CD4-positive, alpha-beta T cell (primary cell): Measurements from ENCODE around the gene KIAA1671. TPM values are rescaled to one million over a fixed set of nuclear protein-coding genes. Genes with fewer than 3 reads are reported as not detected.

Source experiments
- ATAC-seq: fragments of 200-7000 bp; cut with Tn5 transposase; one replicate; pipeline ENCODE4 v1.10.0; 2022; ENCODE audit warnings: mild to moderate bottlenecking; ENCODE audit not compliant: poor library complexity
- CTCF ChIA-PET: fragments of 350-600 bp; sonication (Branson Sonifier 250); formaldehyde crosslinking; loops from one replicate; lab custom pipeline; 2021; ENCODE audit warnings: antibody characterized with exemption, inconsistent platforms; lab: Charles Lee
- POLR2A ChIA-PET: fragments of 350-600 bp; sonication (Branson Sonifier 250); formaldehyde crosslinking; loops from one replicate; lab custom pipeline; 2021; ENCODE audit warnings: antibody characterized with exemption, inconsistent platforms; lab: Charles Lee
- DNase-seq, 14 experiments: peaks; one replicate each; pipeline ENCODE4 v3.0.0-alpha.2; 2013 to 2020; ENCODE audit warnings: mixed read lengths in 2 of 14
- H3K27ac ChIP-seq, 2 donors: one replicate each; pipeline versions ENCODE4 v1.5.1 to v1.7.0; 2013; ENCODE audit warnings: low read length in 2 of 2, low read depth in 1 of 2, mild to moderate bottlenecking in 1 of 2
- H3K27me3 ChIP-seq, 2 experiments: 1 replicate in 1 of 2; 2 replicates in 1 of 2; pipeline versions ENCODE4 v1.6.1 to v1.7.0; 2013; ENCODE audit warnings: low read length in 2 of 2, control low read depth in 1 of 2, mild to moderate bottlenecking in 1 of 2, moderate library complexity in 1 of 2; ENCODE audit not compliant: insufficient read depth in 2 of 2, control insufficient read depth in 1 of 2
- H3K36me3 ChIP-seq: one replicate; pipeline ENCODE4 v1.6.1; 2013; ENCODE audit warnings: low read length, control low read depth; ENCODE audit not compliant: insufficient read depth
- H3K4me1 ChIP-seq: one replicate; pipeline ENCODE4 v1.6.1; 2013; ENCODE audit warnings: low read length, control low read depth; ENCODE audit not compliant: insufficient read depth
- H3K4me3 ChIP-seq: one replicate; pipeline ENCODE4 v1.5.1; 2013; ENCODE audit warnings: mild to moderate bottlenecking, low read length, moderate library complexity
- H3K9me3 ChIP-seq, 2 experiments: 1 replicate in 1 of 2; 2 replicates in 1 of 2; pipeline versions ENCODE4 v1.6.1 to v1.7.0; 2013; ENCODE audit warnings: low read length in 2 of 2, mild to moderate bottlenecking in 2 of 2, control low read depth in 1 of 2, moderate library complexity in 1 of 2; ENCODE audit not compliant: control insufficient read depth in 1 of 2, insufficient read depth in 1 of 2
- H3K27ac Mint-ChIP-seq: one replicate; pipeline ENCODE4 v1.8.0; 2020; ENCODE audit warnings: mixed read lengths
- H3K27me3 Mint-ChIP-seq: one replicate; pipeline ENCODE4 v1.8.0; 2021; ENCODE audit warnings: mixed read lengths
- H3K36me3 Mint-ChIP-seq: one replicate; pipeline ENCODE4 v1.8.0; 2021; ENCODE audit warnings: low read depth, mixed read lengths
- H3K4me1 Mint-ChIP-seq: one replicate; pipeline ENCODE4 v1.8.0; 2021; ENCODE audit warnings: low read depth, mixed read lengths
- H3K4me3 Mint-ChIP-seq: one replicate; pipeline ENCODE4 v1.8.0; 2020; ENCODE audit warnings: mild to moderate bottlenecking, mixed read lengths
- H3K9me3 Mint-ChIP-seq: one replicate; pipeline ENCODE4 v1.8.0; 2020; ENCODE audit warnings: mixed read lengths
- CTCF ChIP-seq: fragments of 200-600 bp; IDR thresholded peaks from one replicate; pipeline ENCODE4 v1.8.0; 2022; ENCODE audit warnings: antibody characterized with exemption, mild to moderate bottlenecking
- intact Hi-C, 2 experiments: fragments of 100-400 bp; cut with DNase I in 1 of 2; cut with micrococcal nuclease in 1 of 2; formaldehyde crosslinking; loops; one replicate each; pipeline versions ENCODE4 v1.15.1 to v1.9.0; 2023 to 2025; cut with DNase I, micrococcal nuclease
- total RNA-seq, 174 experiments: library from RNA in 2 of 174; stranded (reverse) in 2 of 174; gene quantifications; one replicate each; pipeline ENCODE4 v1.2.3 and lab custom pipeline; 2021 to 2026

Gene KIAA1671
- total RNA-seq, 2 experiments from 2014 or later = 2.6 to 2.9 TPM

GRCh38 chr22:25182131-25183110 is 229.9 kb downstream of the KIAA1671 start:
- no peak overlapping the region for H3K4me3 Mint-ChIP-seq

GRCh38 chr22:25183949-25184619 is 231.6 kb downstream of the KIAA1671 start:
- H3K27me3 Mint-ChIP-seq = no peaks in the 10 kb centered on the region
- H3K27ac ChIP-seq = no peak overlapping the region
- ChIA-PET POLR2A (no interaction called here), CTCF (no interaction called here)
- intact Hi-C loops = no loop called here
- no peak overlapping the region for H3K27ac Mint-ChIP-seq
- no peaks in the 10 kb centered on the region for H3K4me1 ChIP-seq
- no peak overlapping the region for H3K4me3 ChIP-seq
- H3K27me3 ChIP-seq = no peaks in the 10 kb centered on the region
- ATAC-seq (no peak), DNase-seq (no peak)
- no peak for TF ChIP-seq CTCF
- H3K36me3 Mint-ChIP-seq = peaks cover 55% of the 10 kb centered on the region
- no peaks in the 10 kb centered on the region for H3K4me1 Mint-ChIP-seq
- no peaks in the 10 kb centered on the region for H3K36me3 ChIP-seq
- H3K9me3 ChIP-seq = peaks cover 0 to 13% of the 10 kb centered on the region in 2 experiments
- no peaks in the 10 kb centered on the region for H3K9me3 Mint-ChIP-seq
- no peak overlapping the region for H3K4me3 Mint-ChIP-seq

More at GRCh38 chr22:25182131-25183110, 229.9 kb downstream of the KIAA1671 start:
- TF ChIP-seq CTCF = no peak
- CTCF ChIA-PET = no interaction called here
- Histone ChIP-seq H3K27ac (no peak overlapping the region), H3K36me3 (no peaks in the 10 kb centered on the region), H3K4me1 (no peaks in the 10 kb centered on the region), H3K4me3 (no peak overlapping the region), H3K27me3 (no peaks in the 10 kb centered on the region), H3K9me3 (peaks cover 0 to 20% of the 10 kb centered on the region in 2 experiments)
- intact Hi-C loops = no loop called here
- no peak for DNase-seq
- Mint-ChIP-seq H3K4me1 (no peaks in the 10 kb centered on the region), H3K27ac (no peak overlapping the region), H3K36me3 (peaks cover 62% of the 10 kb centered on the region), H3K27me3 (no peaks in the 10 kb centered on the region), H3K9me3 (no peaks in the 10 kb centered on the region)
- POLR2A ChIA-PET = no interaction called here
- no peak for ATAC-seq

GRCh38 chr22:25186140-25186539 is 233.6 kb downstream of the KIAA1671 start:
- no peak overlapping the region for H3K27ac Mint-ChIP-seq
- no peaks in the 10 kb centered on the region for H3K9me3 ChIP-seq
- H3K4me1 Mint-ChIP-seq = no peaks in the 10 kb centered on the region
- ChIA-PET POLR2A (no interaction called here), CTCF (no interaction called here)
- H3K27ac ChIP-seq = no peak overlapping the region
- no peak overlapping the region for H3K4me3 Mint-ChIP-seq
- H3K27me3 ChIP-seq = no peaks in the 10 kb centered on the region
- DNase-seq (no peak), ATAC-seq (no peak)
- H3K9me3 Mint-ChIP-seq = no peaks in the 10 kb centered on the region
- no peaks in the 10 kb centered on the region for H3K36me3 ChIP-seq
- no peaks in the 10 kb centered on the region for H3K27me3 Mint-ChIP-seq
- H3K36me3 Mint-ChIP-seq = peaks cover 54% of the 10 kb centered on the region
- H3K4me1 ChIP-seq = no peaks in the 10 kb centered on the region
- TF ChIP-seq CTCF = no peak
- no peak overlapping the region for H3K4me3 ChIP-seq
- intact Hi-C loops = no loop called here
